ENCODE measurements around the gene COMTD1.

GRCh38 chr10:75211007-75211691 is 24.6 kb downstream of the COMTD1 start:
- no peak for TF ChIP-seq CTCF (conservative IDR thresholded peaks at IDR 0.05; ENCODE audit: low read length)
- TF ChIP-seq EZH2phosphoT487 (IDR thresholded peaks at IDR 0.05; ENCODE audit: borderline replicate concordance, low read depth, low read length) = no peak
